H1 (cell line): ENCODE data around the gene MXRA7. TPM values are rescaled to one million over a fixed set of nuclear protein-coding genes. Genes with fewer than 3 reads are reported as not detected.

Experiments
- CTCF ChIA-PET: fragments of 300-600 bp; sonication (Branson Sonifier 250); formaldehyde crosslinking; loops from one replicate; lab custom pipeline; 2021; ENCODE audit not compliant: partially characterized antibody; lab: Charles Lee
- POLR2A ChIA-PET: fragments of 300-600 bp; sonication (Branson Sonifier 250); formaldehyde crosslinking; loops from one replicate; lab custom pipeline; 2021; ENCODE audit warnings: inconsistent platforms; ENCODE audit not compliant: partially characterized antibody; lab: Charles Lee
- DNase-seq, 2 experiments: peaks; one replicate each; pipeline versions ENCODE4 v3.0.0 to v3.0.0-alpha.2; 2010 to 2022; ENCODE audit warnings: low spot score in 2 of 2, low read depth in 1 of 2, mixed read lengths in 1 of 2
- FAIRE-seq: peaks from 2 replicates; lab custom pipeline; 2011; peaks lifted over from hg19 to GRCh38; lab: Jason Lieb, UNC
- H2AFZ ChIP-seq: 2 replicates; pipeline ENCODE4 v1.8.1; 2012; ENCODE audit warnings: low read length, inconsistent platforms
- H2AK5ac ChIP-seq: 2 replicates; pipeline ENCODE4 v1.6.1; 2013; ENCODE audit warnings: low read depth, low read length
- H2BK120ac ChIP-seq: replicated peaks from 2 replicates; pipeline ENCODE3; 2013; ENCODE audit warnings: low read depth, low read length, inconsistent platforms
- H2BK12ac ChIP-seq: 2 replicates; pipeline ENCODE4 v1.6.1; 2013; ENCODE audit warnings: low read depth, low read length
- H2BK15ac ChIP-seq: 2 replicates; pipeline ENCODE4 v1.6.1; 2013; ENCODE audit warnings: low read length
- H2BK20ac ChIP-seq: 2 replicates; pipeline ENCODE4 v1.6.1; 2013; ENCODE audit warnings: low read length
- H2BK5ac ChIP-seq: 2 replicates; pipeline ENCODE4 v1.6.1; 2013; ENCODE audit warnings: low read depth, low read length
- H3K14ac ChIP-seq: 2 replicates; pipeline ENCODE4 v1.6.1; 2013; ENCODE audit warnings: inconsistent platforms; ENCODE audit not compliant: insufficient read length
- H3K18ac ChIP-seq: 2 replicates; pipeline ENCODE4 v1.6.1; 2013; ENCODE audit warnings: low read length; ENCODE audit errors: extremely low read depth
- H3K23ac ChIP-seq: 2 replicates; pipeline ENCODE4 v1.6.1; 2013; ENCODE audit warnings: inconsistent platforms; ENCODE audit not compliant: insufficient read length
- H3K23me2 ChIP-seq: 2 replicates; pipeline ENCODE4 v1.6.1; 2013; ENCODE audit warnings: low read depth, low read length
- H3K27ac ChIP-seq: 2 replicates; pipeline ENCODE4 v1.6.1; 2011; ENCODE audit warnings: low read depth, low read length, inconsistent platforms
- H3K27me3 ChIP-seq, 4 experiments: replicated peaks in 1 of 4; 1 replicate in 1 of 4; 2 replicates in 3 of 4; pipeline versions ENCODE4 v1.6.1 to v1.8.1; 2011 to 2013; ENCODE audit warnings: low read length in 3 of 4, mild to moderate bottlenecking in 3 of 4, inconsistent platforms in 2 of 4, mixed read lengths in 2 of 4, moderate library complexity in 1 of 4; ENCODE audit not compliant: control insufficient read depth in 3 of 4, insufficient read depth in 3 of 4; ENCODE audit errors: extremely low read depth in 1 of 4
- H3K36me3 ChIP-seq, 4 experiments: 2 replicates each; pipeline versions ENCODE4 v1.6.1 to v1.8.1; 2011 to 2013; ENCODE audit warnings: mild to moderate bottlenecking in 4 of 4, low read length in 3 of 4, moderate library complexity in 2 of 4, control low read depth in 1 of 4, inconsistent platforms in 1 of 4; ENCODE audit not compliant: insufficient read depth in 4 of 4, control insufficient read depth in 2 of 4
- H3K4ac ChIP-seq: replicated peaks from 2 replicates; pipeline ENCODE3; 2013; ENCODE audit warnings: low read length, low read depth, mixed read lengths, inconsistent platforms; ENCODE audit not compliant: insufficient read length
- H3K4me1 ChIP-seq, 4 experiments: replicated peaks in 1 of 4; 1 replicate in 1 of 4; 2 replicates in 3 of 4; pipeline versions ENCODE4 v1.6.1 to v1.8.1; 2011 to 2013; ENCODE audit warnings: low read length in 3 of 4, inconsistent platforms in 2 of 4, mixed read lengths in 1 of 4; ENCODE audit not compliant: insufficient read depth in 4 of 4, control insufficient read depth in 3 of 4
- H3K4me2 ChIP-seq, 2 experiments: 2 replicates each; pipeline versions ENCODE4 v1.6.1 to v1.8.1; 2011 to 2013; ENCODE audit warnings: low read depth in 2 of 2, low read length in 2 of 2, control low read depth in 1 of 2, inconsistent platforms in 1 of 2, mild to moderate bottlenecking in 1 of 2; ENCODE audit not compliant: insufficient read depth in 1 of 2
- H3K4me3 ChIP-seq, 4 experiments: fragments of 200-600, 300-600 bp in 1 of 4; sonication (generic), shearing (Covaris generic), sonication (Bioruptor Twin) in 1 of 4; 2 replicates each; pipeline versions ENCODE4 v1.5.1 to v1.8.1; 2011 to 2016; ENCODE audit warnings: low read length in 4 of 4, low read depth in 3 of 4, control low read depth in 2 of 4, inconsistent platforms in 2 of 4, mild to moderate bottlenecking in 2 of 4, mixed read lengths in 1 of 4, moderate library complexity in 1 of 4; ENCODE audit not compliant: insufficient read depth in 2 of 4; ENCODE audit errors: extremely low read depth in 1 of 4
- H3K56ac ChIP-seq: replicated peaks from 2 replicates; pipeline ENCODE3; 2013; ENCODE audit warnings: low read depth, mild to moderate bottlenecking, mixed read lengths, low read length, inconsistent platforms; ENCODE audit not compliant: insufficient read length
- H3K79me1 ChIP-seq: 2 replicates; pipeline ENCODE4 v1.6.1; 2013; ENCODE audit warnings: low read depth, low read length, control low read depth
- H3K79me2 ChIP-seq, 2 experiments: 2 replicates each; pipeline versions ENCODE4 v1.6.1 to v1.8.1; 2012 to 2013; ENCODE audit warnings: low read length in 2 of 2, mild to moderate bottlenecking in 2 of 2, inconsistent platforms in 1 of 2; ENCODE audit not compliant: insufficient read depth in 2 of 2, control insufficient read depth in 1 of 2
- H3K9ac ChIP-seq, 4 experiments: replicated peaks in 1 of 4; 1 replicate in 1 of 4; 2 replicates in 3 of 4; pipeline versions ENCODE4 v1.6.1 to v1.8.1; 2011 to 2013; ENCODE audit warnings: low read depth in 3 of 4, low read length in 3 of 4, control low read depth in 2 of 4, mild to moderate bottlenecking in 2 of 4, moderate library complexity in 2 of 4, inconsistent platforms in 1 of 4; ENCODE audit errors: extremely low read depth in 1 of 4
- H3K9me3 ChIP-seq, 2 experiments: 2 replicates each; pipeline versions ENCODE4 v1.6.1 to v1.8.1; 2012 to 2013; ENCODE audit warnings: mild to moderate bottlenecking in 2 of 2, moderate library complexity in 2 of 2, control low read depth in 1 of 2, inconsistent platforms in 1 of 2, low read depth in 1 of 2, low read length in 1 of 2, mixed read lengths in 1 of 2; ENCODE audit not compliant: insufficient read depth in 2 of 2
- H4K20me1 ChIP-seq, 2 experiments: replicated peaks in 1 of 2; 2 replicates each; pipeline versions ENCODE3 to v1.8.1; 2011 to 2013; ENCODE audit warnings: inconsistent platforms in 2 of 2, low read length in 2 of 2, mild to moderate bottlenecking in 1 of 2; ENCODE audit not compliant: insufficient read depth in 2 of 2, control insufficient read depth in 1 of 2
- H4K5ac ChIP-seq: 2 replicates; pipeline ENCODE4 v1.6.1; 2013; ENCODE audit warnings: low read length, low read depth, mixed read lengths, inconsistent platforms; ENCODE audit not compliant: insufficient read length
- H4K8ac ChIP-seq: 2 replicates; pipeline ENCODE4 v1.8.0; 2013; ENCODE audit warnings: mild to moderate bottlenecking, moderate library complexity, low read length, inconsistent platforms; ENCODE audit not compliant: insufficient read depth; ENCODE audit errors: extremely low read depth
- H4K91ac ChIP-seq: replicated peaks from 2 replicates; pipeline ENCODE3; 2013; ENCODE audit warnings: low read length, mixed read lengths, inconsistent platforms; ENCODE audit not compliant: insufficient read length
- CHD1 ChIP-seq: IDR thresholded peaks from 2 replicates; pipeline ENCODE4 v1.6.1; 2012; ENCODE audit warnings: low read depth, low read length, improper control_type of control experiment
- FOSL1 ChIP-seq: IDR thresholded peaks from 2 replicates; pipeline ENCODE4 v1.6.1; 2011; ENCODE audit warnings: mild to moderate bottlenecking, low read depth, low read length, moderate library complexity; ENCODE audit not compliant: insufficient read depth
- MAX ChIP-seq: IDR thresholded peaks from 2 replicates; pipeline ENCODE4 v1.6.1; 2012; ENCODE audit warnings: inconsistent platforms
- PHF8 ChIP-seq: fragments of 200-600 bp; sonication (generic); conservative IDR thresholded peaks from 2 replicates; pipeline ENCODE4 v1.7.1; 2012; ENCODE audit warnings: low read depth, mild to moderate bottlenecking, inconsistent platforms, low read length, moderate library complexity
- POLR2A ChIP-seq, 2 experiments: IDR thresholded peaks; 1 replicate in 1 of 2; 2 replicates in 1 of 2; pipeline ENCODE4 v1.6.1; 2011; ENCODE audit warnings: low read depth in 2 of 2, low read length in 2 of 2, mild to moderate bottlenecking in 2 of 2; ENCODE audit errors: control extremely low read depth in 1 of 2
- SIN3A ChIP-seq, 2 experiments: IDR thresholded peaks in 1 of 2; conservative IDR thresholded peaks in 1 of 2; 2 replicates each; pipeline ENCODE4 v1.6.1; 2011 to 2012; ENCODE audit warnings: low read length in 2 of 2, improper control_type of control experiment in 1 of 2, low read depth in 1 of 2, mild to moderate bottlenecking in 1 of 2
- SP1 ChIP-seq: IDR thresholded peaks from 2 replicates; pipeline ENCODE4 v1.6.1; 2011; ENCODE audit warnings: low read depth, low read length
- SP2 ChIP-seq: IDR thresholded peaks from 2 replicates; pipeline ENCODE4 v1.6.1; 2012; ENCODE audit warnings: mild to moderate bottlenecking, low read length, inconsistent platforms
- TAF7 ChIP-seq: optimal IDR thresholded peaks from 2 replicates; pipeline ENCODE3; 2011; ENCODE audit warnings: low read depth, mild to moderate bottlenecking, inconsistent platforms, low read length, moderate library complexity, borderline replicate concordance
- TBP ChIP-seq: IDR thresholded peaks from 2 replicates; pipeline ENCODE4 v1.6.1; 2011; ENCODE audit warnings: low read depth, low read length, improper control_type of control experiment
- WGBS, 2 experiments: shearing (Covaris generic) in 1 of 2; methylation state at CpG; one replicate each; pipeline versions ENCODE4 v1.1.6 to v1.1.7; 2013 to 2015; ENCODE audit warnings: low lambda C conversion rate in 2 of 2, mixed read lengths in 2 of 2, inconsistent platforms in 1 of 2, low coverage in 1 of 2, missing lambda C conversion rate in 1 of 2; ENCODE audit not compliant: insufficient replicate concordance in 2 of 2, insufficient coverage in 1 of 2, insufficient read length in 1 of 2; ENCODE audit errors: extremely low coverage in 1 of 2, missing lambda C conversion rate in 1 of 2; 5-methylcytosine and 5-hydroxymethylcytosine counted together
- polyA plus RNA-seq, 7 experiments: library from polyadenylated mRNA; depleted of rRNA in 3 of 7; stranded (reverse) in 5 of 7; unstranded in 2 of 7; fragments of >200 nt in 5 of 7; fragments of 200-250 nt in 2 of 7; gene quantifications; 1 replicate in 5 of 7; 2 replicates in 1 of 7; 4 replicates in 1 of 7; pipeline versions ENCODE4 v1.2.1 to v1.2.3, GENCODE V29; 2011 to 2013; ENCODE audit warnings: missing spikeins in 2 of 7, mixed read lengths in 2 of 7
- total RNA-seq: library from RNA; stranded (reverse); fragmentation: NEBNext Ultra II Directional; extraction: Animal tissue kit (Norgen Biotek cat#: 25700); gene quantifications from 2 replicates; pipeline ENCODE4 v1.2.1, GENCODE V29; 2021

Gene MXRA7
- total and polyA plus RNA-seq, 2 of the 8 experiments (the other 6 are each of a cell fraction or from before 2014, with no cell fraction given) = 17.8 to 26.6 TPM

- FAIRE-seq (no peak), DNase-seq (no peak)
- Histone ChIP-seq H2BK12ac (no peak overlapping the region), H2BK15ac (no peak overlapping the region), H3K4me1 (peaks cover 3 to 10% (median 8%) of the 10 kb centered on the region in 4 experiments), H2AFZ (peak overlapping the region; percentile 81; the same call in 1 of the 2 replicates), H3K9me3 (no peaks in the 10 kb centered on the region), H4K5ac (peak overlapping the region; percentile 37), H4K8ac (no peak overlapping the region), H3K4ac (no peak overlapping the region), H2BK20ac (no peak overlapping the region), H4K20me1 (no peaks in the 10 kb centered on the region), H3K23me2 (peaks cover 10% of the 10 kb centered on the region), H3K56ac (no peak overlapping the region), H3K27ac (no peak overlapping the region; the same call in 1 of the 2 replicates), H3K14ac (no peak overlapping the region), H3K79me1 (no peaks in the 10 kb centered on the region), H3K4me2 (peak overlapping the region; percentile 76 to 88), H3K23ac (no peak overlapping the region), H2BK5ac (peak overlapping the region; percentile 40), H3K79me2 (no peaks in the 10 kb centered on the region), H4K91ac (no peak overlapping the region), H2AK5ac (no peak overlapping the region), H3K27me3 (no peaks in the 10 kb centered on the region), H3K4me3 (peak overlapping the region; percentile 73 to 86 (median 80)), H3K36me3 (no peaks in the 10 kb centered on the region), H2BK120ac (peak overlapping the region; percentile 84), H3K9ac (peak overlapping the region in 3 of 4 experiments; percentile 60 to 89 (median 63); a peak in 6 of 7 replicates), H3K18ac (peak overlapping the region; percentile 38; the same call in 1 of the 2 replicates)
- CTCF ChIA-PET = interaction anchor here (0.6 to 3.6 kb wide), 11 partner anchors 10 to 434 kb away, joined by 3 to 43 read pairs (median 4); partner anchors contain the start of gene PRCD
- POLR2A ChIA-PET = interaction anchor here (0.9 to 2.1 kb wide), 15 partner anchors 10 to 141 kb away, joined by 3 to 18 read pairs (median 3); partner anchors contain the start of gene METTL23
- WGBS, 2 experiments = 1% methylated on average over 19 of the region's 19 CpGs; no CpG with 5 or more reads in 1 of the 2 experiments
- peak in 1 of 2 experiments; percentile 33 for TF ChIP-seq POLR2A (IDR thresholded peaks at IDR 0.05; ENCODE audit: control extremely low read depth in 1 of 2, low read depth in 2 of 2, low read length in 2 of 2)
- no peak for TF ChIP-seq FOSL1
- no peak for TF ChIP-seq TAF7
- 0 out of 2 replicates have a peak, but pooled peaks have one; percentile 11 for TF ChIP-seq MAX
- peak; percentile 77 for TF ChIP-seq TBP
- TF ChIP-seq PHF8 = peak; percentile 27; the same call in 1 of the 2 replicates
- TF ChIP-seq SP2 = no peak
- TF ChIP-seq SIN3A (conservative IDR thresholded peaks at IDR 0.05 in 1 of 2, IDR thresholded peaks at IDR 0.05 in 1 of 2; ENCODE audit: low read depth in 1 of 2, low read length in 2 of 2) = no peak
- TF ChIP-seq SP1 = no peak
- TF ChIP-seq CHD1 = no peak
Observed at GRCh38 chr17:76671912-76672262, 38.9 kb downstream of the MXRA7 start.
